ENCODE measurements around the gene NRIP2.

NRIP2 gene

GRCh38 chr12:2803635-2804392 lies 31.0 kb downstream of the NRIP2 start:
- no peak overlapping the region for H3K4me3 ChIP-seq (ENCODE audit: low read depth, low read length)
- no peak for DNase-seq (ENCODE audit: low read depth)
- TF ChIP-seq MYC (IDR thresholded peaks at IDR 0.05; ENCODE audit: low read depth, low read length) (no peak), CTCF (IDR thresholded peaks at IDR 0.05; ENCODE audit: low read depth, low read length) (no peak), MAX (IDR thresholded peaks at IDR 0.05; ENCODE audit: low read depth, low read length) (no peak), POLR2A (IDR thresholded peaks at IDR 0.05; ENCODE audit: extremely low read depth, insufficient read length) (no peak)

GRCh38 chr12:2801044-2801783 lies 33.6 kb downstream of the NRIP2 start:
- no peak for TF ChIP-seq CTCF (IDR thresholded peaks at IDR 0.05; ENCODE audit: low read depth, low read length)
- TF ChIP-seq MYC (IDR thresholded peaks at IDR 0.05; ENCODE audit: low read depth, low read length): no peak
- no peak for TF ChIP-seq POLR2A (IDR thresholded peaks at IDR 0.05; ENCODE audit: extremely low read depth, insufficient read length)
- no peak for TF ChIP-seq MAX (IDR thresholded peaks at IDR 0.05; ENCODE audit: low read depth, low read length)
- DNase-seq (ENCODE audit: low read depth): no peak
- H3K4me3 ChIP-seq (ENCODE audit: low read depth, low read length): no peak overlapping the region

GRCh38 chr12:2800046-2800570 lies 34.7 kb downstream of the NRIP2 start:
- TF ChIP-seq CTCF (IDR thresholded peaks at IDR 0.05; ENCODE audit: low read depth, low read length) (no peak), MAX (IDR thresholded peaks at IDR 0.05; ENCODE audit: low read depth, low read length) (no peak), MYC (IDR thresholded peaks at IDR 0.05; ENCODE audit: low read depth, low read length) (no peak), POLR2A (IDR thresholded peaks at IDR 0.05; ENCODE audit: extremely low read depth, insufficient read length) (no peak)
- no peak overlapping the region for H3K4me3 ChIP-seq (ENCODE audit: low read depth, low read length)
- no peak for DNase-seq (ENCODE audit: low read depth)

- DNase-seq (ENCODE audit: low read depth): no peak
- TF ChIP-seq POLR2A (IDR thresholded peaks at IDR 0.05; ENCODE audit: extremely low read depth, insufficient read length) (no peak), MAX (IDR thresholded peaks at IDR 0.05; ENCODE audit: low read depth, low read length) (no peak), MYC (IDR thresholded peaks at IDR 0.05; ENCODE audit: low read depth, low read length) (no peak), CTCF (IDR thresholded peaks at IDR 0.05; ENCODE audit: low read depth, low read length) (peak; percentile 4)
- H3K4me3 ChIP-seq (ENCODE audit: low read depth, low read length): no peak overlapping the region
Measured at GRCh38 chr12:2797721-2798418, 37.0 kb downstream of the NRIP2 start.

GRCh38 chr12:2796187-2796666 lies 38.6 kb downstream of the NRIP2 start:
- TF ChIP-seq CTCF (IDR thresholded peaks at IDR 0.05; ENCODE audit: low read depth, low read length) (peak; percentile 1), MAX (IDR thresholded peaks at IDR 0.05; ENCODE audit: low read depth, low read length) (no peak)
- peak overlapping the region; percentile 87 for H3K4me3 ChIP-seq (ENCODE audit: low read depth, low read length)
- DNase-seq (ENCODE audit: low read depth): no peak

Measured in NB4 (cell line).